Thyroid gland (tissue), 4 donors: ENCODE data around the gene MKI67. TPM values are rescaled to one million over a fixed set of nuclear protein-coding genes. Genes with fewer than 3 reads are reported as not detected.

ENCODE experiments used
- DNase-seq, 2 donors: peaks; one replicate each; pipeline ENCODE4 v3.0.0-alpha.2; 2019
- H3K27ac ChIP-seq, 3 donors: fragments of 200-600 bp; sonication (generic); 1 replicate in 2 of 3; 2 replicates in 1 of 3; pipeline ENCODE4 v1.5.1; 2016 to 2019; ENCODE audit warnings: mild to moderate bottlenecking in 1 of 3, moderate library complexity in 1 of 3
- H3K27me3 ChIP-seq: fragments of 200-600 bp; sonication (generic); one replicate; pipeline ENCODE4 v1.5.1; 2019
- H3K36me3 ChIP-seq, 2 donors: fragments of 200-600 bp; sonication (generic); one replicate each; pipeline ENCODE4 v1.5.1; 2016 to 2019
- H3K4me1 ChIP-seq, 2 donors: fragments of 200-600 bp; sonication (generic); one replicate each; pipeline ENCODE4 v1.5.1; 2017 to 2019
- H3K4me3 ChIP-seq, 3 donors: fragments of 200-600 bp; sonication (generic); replicated peaks in 1 of 3; 1 replicate in 2 of 3; 2 replicates in 1 of 3; pipeline ENCODE4 v1.5.1; 2016; ENCODE audit warnings: mild to moderate bottlenecking in 1 of 3
- H3K9me3 ChIP-seq: fragments of 200-600 bp; sonication (generic); one replicate; pipeline ENCODE4 v1.5.1; 2017
- POLR2A ChIP-seq, 2 donors: fragments of 450-650 bp; IDR thresholded peaks; one replicate each; pipeline ENCODE4 v1.6.1; 2017; ENCODE audit warnings: antibody characterized with exemption in 2 of 2, mild to moderate bottlenecking in 2 of 2, moderate library complexity in 1 of 2
- WGBS, 2 donors: methylation state at CpG; one replicate each; pipeline ENCODE4 v1.1.5; 2017; 5-methylcytosine and 5-hydroxymethylcytosine counted together
- intact Hi-C: fragments of 100-400 bp; cut with DNase I; formaldehyde crosslinking; loops from one replicate; pipeline ENCODE4 v1.15.1; 2023
- total RNA-seq, 4 donors: library from RNA; depleted of rRNA; stranded (reverse); fragments of >200 nt; gene quantifications; one replicate each; pipeline ENCODE4 v1.2.3, GENCODE V29; 2016
- TF ChIP-seq, protein P1 (sequence below), 6 experiments: fragments of 200-600 bp in 3 of 6; fragments of 450-650 bp in 3 of 6; sonication (generic) in 3 of 6; IDR thresholded peaks; one replicate each; pipeline ENCODE4 v1.5.1; 2016 to 2019; ENCODE audit warnings: antibody characterized with exemption in 6 of 6, mild to moderate bottlenecking in 2 of 6, inconsistent platforms in 1 of 6, moderate library complexity in 1 of 6

MKI67 gene
- total RNA-seq, 4 donors from 2014 or later, result 0.24 to 1.9 (median 0.76) TPM

- TF ChIP-seq, protein P1, sequence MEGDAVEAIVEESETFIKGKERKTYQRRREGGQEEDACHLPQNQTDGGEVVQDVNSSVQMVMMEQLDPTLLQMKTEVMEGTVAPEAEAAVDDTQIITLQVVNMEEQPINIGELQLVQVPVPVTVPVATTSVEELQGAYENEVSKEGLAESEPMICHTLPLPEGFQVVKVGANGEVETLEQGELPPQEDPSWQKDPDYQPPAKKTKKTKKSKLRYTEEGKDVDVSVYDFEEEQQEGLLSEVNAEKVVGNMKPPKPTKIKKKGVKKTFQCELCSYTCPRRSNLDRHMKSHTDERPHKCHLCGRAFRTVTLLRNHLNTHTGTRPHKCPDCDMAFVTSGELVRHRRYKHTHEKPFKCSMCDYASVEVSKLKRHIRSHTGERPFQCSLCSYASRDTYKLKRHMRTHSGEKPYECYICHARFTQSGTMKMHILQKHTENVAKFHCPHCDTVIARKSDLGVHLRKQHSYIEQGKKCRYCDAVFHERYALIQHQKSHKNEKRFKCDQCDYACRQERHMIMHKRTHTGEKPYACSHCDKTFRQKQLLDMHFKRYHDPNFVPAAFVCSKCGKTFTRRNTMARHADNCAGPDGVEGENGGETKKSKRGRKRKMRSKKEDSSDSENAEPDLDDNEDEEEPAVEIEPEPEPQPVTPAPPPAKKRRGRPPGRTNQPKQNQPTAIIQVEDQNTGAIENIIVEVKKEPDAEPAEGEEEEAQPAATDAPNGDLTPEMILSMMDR (IDR thresholded peaks at IDR 0.05), result no peak
- no peak for TF ChIP-seq POLR2A (IDR thresholded peaks at IDR 0.05)
- H3K36me3 ChIP-seq, result no peaks in the 10 kb centered on the region
- no peak for DNase-seq
- H3K4me1 ChIP-seq, result peaks cover 7 to 19% of the 10 kb centered on the region in 2 donors
- intact Hi-C loops, result no loop called here
- no peaks in the 10 kb centered on the region for H3K9me3 ChIP-seq
- H3K27ac ChIP-seq, result no peak overlapping the region
- H3K27me3 ChIP-seq, result peaks cover 8% of the 10 kb centered on the region
- 31 to 39% methylated on average over 11 of the region's 11 CpGs for WGBS, 2 donors
- H3K4me3 ChIP-seq, result no peak overlapping the region
Observed at GRCh38 chr10:128124813-128125403, 1.3 kb downstream of the MKI67 start.

GRCh38 chr10:128123846-128124245 lies 2.4 kb downstream of the MKI67 start:
- Histone ChIP-seq H3K9me3 (no peaks in the 10 kb centered on the region), H3K4me1 (peaks cover 7 to 19% of the 10 kb centered on the region in 2 donors), H3K27me3 (peaks cover 8% of the 10 kb centered on the region), H3K4me3 (no peak overlapping the region), H3K36me3 (no peaks in the 10 kb centered on the region), H3K27ac (no peak overlapping the region)
- intact Hi-C loops, result no loop called here
- TF ChIP-seq, protein P1 (IDR thresholded peaks at IDR 0.05), result no peak
- no peak for TF ChIP-seq POLR2A (IDR thresholded peaks at IDR 0.05)
- DNase-seq, result no peak

DNA sequence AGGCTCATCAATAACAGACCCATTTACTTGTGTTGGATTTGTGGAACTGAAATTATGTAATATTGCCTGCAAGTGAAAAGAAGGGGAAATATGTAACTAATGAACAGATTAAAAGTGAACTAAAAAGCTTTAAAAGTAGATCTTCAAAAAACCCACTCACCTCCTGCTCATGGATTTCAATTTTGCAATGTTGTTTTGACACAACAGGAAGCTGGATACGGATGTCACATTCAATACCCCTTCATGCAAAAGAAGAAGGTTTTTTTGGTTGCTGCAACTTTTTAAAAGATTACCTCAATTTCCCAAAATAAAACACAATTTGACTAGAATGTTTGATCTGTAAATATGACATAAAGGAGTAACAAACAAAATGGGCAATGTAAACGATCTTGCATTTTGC lies 3.3 kb downstream of the MKI67 start:
- H3K4me1 ChIP-seq, result peaks cover 7 to 19% of the 10 kb centered on the region in 2 donors
- peaks cover 8% of the 10 kb centered on the region for H3K27me3 ChIP-seq
- no peaks in the 10 kb centered on the region for H3K9me3 ChIP-seq
- DNase-seq, result no peak
- 89 to 93% methylated on average over 2 of the region's 2 CpGs for WGBS, 2 donors
- H3K4me3 ChIP-seq, result no peak overlapping the region
- TF ChIP-seq, protein P1 (IDR thresholded peaks at IDR 0.05), result no peak
- TF ChIP-seq POLR2A (IDR thresholded peaks at IDR 0.05), result no peak
- H3K27ac ChIP-seq, result no peak overlapping the region
- no peaks in the 10 kb centered on the region for H3K36me3 ChIP-seq
- intact Hi-C loops, result no loop called here

- no peak for TF ChIP-seq POLR2A (IDR thresholded peaks at IDR 0.05)
- TF ChIP-seq, protein P1 (IDR thresholded peaks at IDR 0.05), result no peak
- Histone ChIP-seq H3K4me3 (no peak overlapping the region), H3K36me3 (no peaks in the 10 kb centered on the region), H3K27me3 (peaks cover 8% of the 10 kb centered on the region), H3K9me3 (no peaks in the 10 kb centered on the region), H3K27ac (no peak overlapping the region), H3K4me1 (peaks cover 7 to 19% of the 10 kb centered on the region in 2 donors)
- intact Hi-C loops, result no loop called here
- DNase-seq, result no peak
- 90 to 93% methylated on average over 5 of the region's 5 CpGs for WGBS, 2 donors
Observed at GRCh38 chr10:128121750-128122412, 4.3 kb downstream of the MKI67 start.

GRCh38 chr10:128116851-128117615 lies 9.2 kb downstream of the MKI67 start:
- Histone ChIP-seq H3K36me3 (no peaks in the 10 kb centered on the region), H3K4me1 (no peaks in the 10 kb centered on the region), H3K9me3 (no peaks in the 10 kb centered on the region), H3K4me3 (no peak overlapping the region), H3K27ac (no peak overlapping the region), H3K27me3 (no peaks in the 10 kb centered on the region)
- WGBS, 2 donors, result 90 to 93% methylated on average over 13 of the region's 13 CpGs
- TF ChIP-seq, protein P1 (IDR thresholded peaks at IDR 0.05), result no peak
- TF ChIP-seq POLR2A (IDR thresholded peaks at IDR 0.05), result no peak
- no peak for DNase-seq
- intact Hi-C loops, result no loop called here
